ENCODE measurements around the gene STARD7. TPM values are rescaled to one million over a fixed set of nuclear protein-coding genes. Genes with fewer than 3 reads are reported as not detected.

STARD7 gene
- total RNA-seq, 3 donors from 2014 or later = 241 to 281 (median 267) TPM

DNA sequence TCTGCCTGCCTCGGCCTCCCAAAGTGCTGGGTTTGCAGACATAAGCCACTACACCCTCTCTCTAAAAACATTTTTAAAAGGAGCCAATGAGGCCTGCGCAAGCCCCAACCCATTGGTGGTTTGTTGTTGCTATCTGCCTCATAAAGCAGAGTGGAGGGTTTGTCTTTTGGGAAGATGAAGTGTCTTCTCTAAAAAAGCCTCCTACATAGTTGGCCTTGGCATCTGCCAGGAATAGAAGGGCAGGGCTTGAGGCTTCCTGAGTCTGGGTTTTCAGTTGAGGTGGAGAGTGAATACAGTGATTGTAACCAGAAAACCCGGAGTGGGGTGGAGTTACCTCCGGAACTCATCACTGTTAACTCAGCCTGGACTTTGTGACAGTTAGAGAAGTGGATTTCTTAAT, 5.9 kb upstream of the STARD7 start:
- no peak for ATAC-seq
- H3K9me3 Mint-ChIP-seq = no peaks in the 10 kb centered on the region
- H3K4me1 Mint-ChIP-seq (ENCODE audit: low read depth) = peaks cover 7% of the 10 kb centered on the region
- no peak overlapping the region for H3K4me3 Mint-ChIP-seq
- DNase-seq = no peak
- H3K36me3 Mint-ChIP-seq (ENCODE audit: insufficient read depth) = no peaks in the 10 kb centered on the region
- H3K27me3 Mint-ChIP-seq (ENCODE audit: low read depth) = no peaks in the 10 kb centered on the region

DNA sequence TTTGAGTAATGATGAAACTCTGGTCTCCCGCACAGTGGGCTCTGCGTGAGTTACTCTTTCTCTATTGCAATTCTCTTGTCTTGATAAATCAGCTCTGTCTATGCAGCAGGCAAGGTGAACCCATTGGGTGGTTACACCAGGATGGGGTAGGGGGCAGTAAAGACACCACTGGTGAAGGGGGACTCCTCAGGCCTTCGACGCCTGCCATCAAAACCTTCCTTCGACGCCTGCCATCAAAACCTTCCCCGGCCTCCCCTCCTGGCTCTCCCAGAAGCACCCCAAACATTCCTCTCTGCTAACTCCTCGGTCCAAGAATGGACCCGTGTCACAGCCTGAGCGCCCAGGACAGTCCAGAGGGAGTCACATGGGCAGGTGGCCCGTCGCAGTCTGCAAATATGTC, 4.8 kb upstream of the STARD7 start:
- Mint-ChIP-seq H3K4me1 (ENCODE audit: low read depth) (peaks cover 14% of the 10 kb centered on the region), H3K36me3 (ENCODE audit: insufficient read depth) (no peaks in the 10 kb centered on the region), H3K27me3 (ENCODE audit: low read depth) (no peaks in the 10 kb centered on the region), H3K9me3 (no peaks in the 10 kb centered on the region), H3K4me3 (no peak overlapping the region)
- DNase-seq (no peak), ATAC-seq (no peak)

DNA sequence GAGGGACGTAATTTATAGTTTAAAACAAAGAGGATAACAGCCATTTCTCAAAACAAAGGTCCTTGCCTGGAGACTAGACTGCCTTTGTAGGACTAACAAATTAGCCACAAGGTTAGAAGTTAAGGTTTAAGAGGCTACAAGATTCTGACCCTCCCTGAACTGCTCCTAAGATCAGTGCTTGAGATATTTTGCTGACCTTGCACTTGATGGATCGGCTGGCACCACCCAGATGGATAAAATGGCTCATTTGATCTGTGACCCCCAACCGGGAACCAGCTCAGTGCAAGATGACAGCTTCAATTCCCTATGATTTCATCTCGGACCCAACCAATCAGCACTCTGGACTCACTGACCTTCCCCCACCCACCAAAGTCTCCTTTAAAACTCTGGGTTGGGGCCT, 3.7 kb upstream of the STARD7 start:
- Mint-ChIP-seq H3K4me3 (no peak overlapping the region), H3K4me1 (ENCODE audit: low read depth) (peaks cover 14% of the 10 kb centered on the region), H3K36me3 (ENCODE audit: insufficient read depth) (no peaks in the 10 kb centered on the region), H3K9me3 (no peaks in the 10 kb centered on the region), H3K27me3 (ENCODE audit: low read depth) (no peaks in the 10 kb centered on the region)
- no peak for ATAC-seq
- DNase-seq = no peak

DNA sequence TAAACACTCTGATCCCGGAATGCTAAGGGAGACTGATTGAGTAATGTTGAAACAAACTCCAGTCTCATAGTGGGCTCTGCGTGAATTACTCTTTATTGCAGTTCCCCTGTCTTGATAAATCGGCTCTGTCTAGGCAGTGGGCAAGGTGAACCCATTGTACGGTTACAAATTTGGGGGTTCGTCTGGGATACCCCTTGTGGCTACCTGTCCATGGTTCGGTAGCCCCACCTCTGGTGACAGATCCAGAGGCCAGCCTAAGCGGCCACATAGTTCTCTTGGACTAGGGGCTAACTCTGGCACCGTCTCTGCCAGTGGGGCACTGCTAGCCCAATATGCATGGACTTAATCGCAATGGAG, 1.1 kb upstream of the STARD7 start:
- peak overlapping the region; percentile 88 for H3K4me3 Mint-ChIP-seq
- ATAC-seq (no peak), DNase-seq (no peak)
- no peaks in the 10 kb centered on the region for H3K9me3 Mint-ChIP-seq
- peaks cover 14% of the 10 kb centered on the region for H3K36me3 Mint-ChIP-seq (ENCODE audit: insufficient read depth)
- no peaks in the 10 kb centered on the region for H3K27me3 Mint-ChIP-seq (ENCODE audit: low read depth)
- H3K4me1 Mint-ChIP-seq (ENCODE audit: low read depth) = peaks cover 38% of the 10 kb centered on the region

DNA sequence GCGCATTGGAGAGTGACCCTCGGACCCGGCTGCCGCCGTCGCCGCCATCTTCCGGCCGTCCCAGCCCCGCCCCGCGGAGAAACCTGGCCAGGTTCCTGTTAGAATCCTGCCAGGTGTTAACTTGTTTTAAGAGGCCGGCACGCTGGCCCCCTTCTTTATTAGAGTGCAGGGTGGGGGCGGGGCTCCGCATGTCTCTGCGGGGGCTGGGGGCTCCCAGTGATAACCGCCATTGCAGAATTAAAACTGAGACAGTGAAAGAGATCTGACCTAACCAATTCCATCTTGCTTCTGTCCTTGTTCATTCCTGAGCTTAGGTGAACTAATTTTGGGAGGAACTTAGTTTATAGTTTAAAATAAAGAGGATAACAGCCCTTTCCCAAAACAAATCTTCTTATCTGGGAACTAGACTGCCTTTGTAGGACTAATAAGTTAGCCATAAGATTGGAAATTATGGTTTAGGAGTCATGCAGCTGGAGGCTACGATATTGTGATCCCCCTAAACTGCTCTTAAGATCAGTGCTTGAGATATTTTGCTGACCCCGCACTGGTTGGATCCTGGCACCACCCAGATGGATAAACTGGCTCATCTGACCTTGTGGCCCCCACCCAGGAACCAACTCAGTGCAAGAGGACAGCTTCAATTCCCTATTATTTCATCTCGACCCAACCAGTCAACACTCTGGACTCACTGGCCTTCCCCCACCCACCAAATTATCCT, 543 bp upstream of the STARD7 start:
- peak overlapping the region; percentile 88 for H3K4me3 Mint-ChIP-seq
- H3K9me3 Mint-ChIP-seq = no peaks in the 10 kb centered on the region
- no peaks in the 10 kb centered on the region for H3K27me3 Mint-ChIP-seq (ENCODE audit: low read depth)
- H3K36me3 Mint-ChIP-seq (ENCODE audit: insufficient read depth) = peaks cover 14% of the 10 kb centered on the region
- peak in 1 of 2 donors; percentile 4 for ATAC-seq
- H3K4me1 Mint-ChIP-seq (ENCODE audit: low read depth) = peaks cover 43% of the 10 kb centered on the region
- DNase-seq = no peak

DNA sequence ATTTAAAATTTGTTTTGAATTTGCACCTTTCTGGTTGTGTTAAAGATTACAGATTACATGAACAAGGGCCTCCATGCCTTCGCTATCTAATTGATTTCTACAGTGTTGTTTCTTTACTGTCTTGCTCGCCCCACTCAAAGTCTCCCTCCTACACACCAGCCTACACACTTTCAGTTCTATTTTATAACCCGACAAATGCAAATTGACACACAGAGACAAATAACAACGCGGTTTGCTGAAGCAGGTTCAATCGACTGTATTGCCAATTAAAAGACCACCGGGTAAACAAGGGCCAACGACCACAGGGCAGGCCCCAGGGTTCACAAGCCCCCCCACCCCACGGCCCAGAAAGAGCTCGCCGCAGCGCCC, 869 bp downstream of the STARD7 start:
- Mint-ChIP-seq H3K9me3 (no peaks in the 10 kb centered on the region), H3K36me3 (ENCODE audit: insufficient read depth) (peaks cover 21% of the 10 kb centered on the region), H3K4me3 (peak overlapping the region; percentile 88), H3K4me1 (ENCODE audit: low read depth) (peaks cover 57% of the 10 kb centered on the region), H3K27me3 (ENCODE audit: low read depth) (no peaks in the 10 kb centered on the region)
- peak; percentile 1 for ATAC-seq
- no peak for DNase-seq

DNA sequence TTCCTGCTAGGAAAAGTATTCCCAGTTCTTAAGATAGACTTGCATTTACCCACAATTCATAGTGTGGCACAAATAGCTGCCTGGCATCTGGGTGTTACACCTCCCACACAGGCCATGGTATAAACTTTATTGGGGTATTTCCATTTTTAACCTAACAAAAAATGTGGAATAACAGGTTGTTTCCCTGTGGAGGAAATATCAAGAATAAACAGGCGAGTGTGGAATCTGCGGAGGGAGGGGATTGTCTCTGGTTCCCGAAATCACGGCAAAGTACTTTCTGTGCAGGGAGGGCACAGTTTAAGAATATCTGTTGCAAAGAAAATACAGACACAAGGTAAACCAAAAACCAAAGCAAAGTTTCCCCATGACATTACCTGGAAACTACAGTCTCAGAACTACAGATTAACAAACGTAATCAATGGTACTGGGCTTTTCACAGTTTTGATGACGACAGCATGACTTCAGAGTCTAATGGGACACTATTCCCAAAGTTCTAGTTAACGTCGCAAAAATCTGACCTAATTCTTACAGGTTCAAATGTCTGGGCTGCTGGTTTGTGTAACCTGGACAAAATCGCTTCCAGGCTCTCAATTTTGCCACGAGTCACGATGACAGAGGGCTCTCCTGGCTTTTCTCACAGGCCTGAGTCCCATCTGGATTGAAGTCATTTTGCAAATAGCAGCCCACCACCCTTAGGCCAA, 1.4 kb downstream of the STARD7 start:
- H3K9me3 Mint-ChIP-seq = no peaks in the 10 kb centered on the region
- peaks cover 21% of the 10 kb centered on the region for H3K36me3 Mint-ChIP-seq (ENCODE audit: insufficient read depth)
- peaks cover 62% of the 10 kb centered on the region for H3K4me1 Mint-ChIP-seq (ENCODE audit: low read depth)
- H3K4me3 Mint-ChIP-seq = peak overlapping the region; percentile 88
- ATAC-seq (no peak), DNase-seq (no peak)
- no peaks in the 10 kb centered on the region for H3K27me3 Mint-ChIP-seq (ENCODE audit: low read depth)

DNA sequence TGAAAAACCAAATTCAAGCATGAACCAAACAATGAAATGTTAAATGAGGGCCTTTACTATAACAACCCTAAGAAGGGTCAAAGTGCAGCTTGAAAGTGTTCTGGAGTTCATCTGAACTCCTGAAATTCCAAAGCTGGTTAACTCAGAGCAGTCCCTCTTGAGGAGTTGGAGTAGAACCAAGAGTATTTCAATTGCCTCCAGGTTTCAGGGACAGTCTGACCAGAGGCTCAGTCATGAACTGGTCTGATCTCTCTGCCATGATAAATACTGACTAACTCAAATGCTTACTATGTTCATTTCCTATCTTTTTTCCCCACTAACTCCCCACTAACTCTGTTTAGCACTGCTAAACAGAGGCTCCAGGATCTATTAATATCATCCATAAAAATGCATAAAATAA, 2.7 kb downstream of the STARD7 start:
- Mint-ChIP-seq H3K4me1 (ENCODE audit: low read depth) (peaks cover 71% of the 10 kb centered on the region), H3K9me3 (no peaks in the 10 kb centered on the region), H3K4me3 (peak overlapping the region; percentile 88), H3K36me3 (ENCODE audit: insufficient read depth) (peaks cover 21% of the 10 kb centered on the region), H3K27me3 (ENCODE audit: low read depth) (no peaks in the 10 kb centered on the region)
- DNase-seq = no peak
- ATAC-seq = no peak

DNA sequence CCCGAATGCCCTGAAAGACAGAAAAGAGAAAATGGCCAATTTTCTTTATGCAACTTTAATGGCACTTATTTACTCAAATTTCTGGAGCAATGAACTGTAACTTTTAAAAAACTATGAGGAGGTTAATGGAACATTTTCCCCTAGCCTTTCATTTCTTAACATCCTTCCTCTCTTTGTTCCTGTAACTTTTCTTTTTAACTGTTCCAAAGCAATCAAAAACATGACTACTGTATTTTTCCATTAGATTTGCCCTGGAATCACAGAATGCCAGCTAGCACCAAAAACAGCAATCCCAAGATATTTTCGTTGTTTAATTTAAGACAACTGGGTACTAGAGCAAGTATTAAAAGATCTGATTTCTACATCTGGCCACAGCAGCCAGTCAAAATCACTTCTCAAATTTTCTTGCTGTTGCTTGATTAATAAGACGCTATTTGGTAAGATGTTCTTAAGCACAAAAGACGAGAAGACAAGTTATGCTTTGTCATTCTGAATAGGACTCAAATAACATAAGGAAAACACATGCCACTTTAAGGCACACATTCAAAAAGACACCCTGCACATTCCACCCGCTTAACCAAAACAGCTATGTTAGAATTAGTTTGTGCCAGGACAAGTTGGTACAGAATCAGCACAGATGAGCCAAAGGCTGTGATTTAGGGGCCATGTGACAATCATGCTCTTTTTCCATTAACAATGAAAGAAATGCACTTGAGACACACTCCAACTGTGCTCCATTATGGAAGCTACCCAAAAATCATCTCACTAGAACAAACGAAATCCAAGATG, 3.6 kb downstream of the STARD7 start:
- no peak for ATAC-seq
- peak overlapping the region; percentile 88 for H3K4me3 Mint-ChIP-seq

DNA sequence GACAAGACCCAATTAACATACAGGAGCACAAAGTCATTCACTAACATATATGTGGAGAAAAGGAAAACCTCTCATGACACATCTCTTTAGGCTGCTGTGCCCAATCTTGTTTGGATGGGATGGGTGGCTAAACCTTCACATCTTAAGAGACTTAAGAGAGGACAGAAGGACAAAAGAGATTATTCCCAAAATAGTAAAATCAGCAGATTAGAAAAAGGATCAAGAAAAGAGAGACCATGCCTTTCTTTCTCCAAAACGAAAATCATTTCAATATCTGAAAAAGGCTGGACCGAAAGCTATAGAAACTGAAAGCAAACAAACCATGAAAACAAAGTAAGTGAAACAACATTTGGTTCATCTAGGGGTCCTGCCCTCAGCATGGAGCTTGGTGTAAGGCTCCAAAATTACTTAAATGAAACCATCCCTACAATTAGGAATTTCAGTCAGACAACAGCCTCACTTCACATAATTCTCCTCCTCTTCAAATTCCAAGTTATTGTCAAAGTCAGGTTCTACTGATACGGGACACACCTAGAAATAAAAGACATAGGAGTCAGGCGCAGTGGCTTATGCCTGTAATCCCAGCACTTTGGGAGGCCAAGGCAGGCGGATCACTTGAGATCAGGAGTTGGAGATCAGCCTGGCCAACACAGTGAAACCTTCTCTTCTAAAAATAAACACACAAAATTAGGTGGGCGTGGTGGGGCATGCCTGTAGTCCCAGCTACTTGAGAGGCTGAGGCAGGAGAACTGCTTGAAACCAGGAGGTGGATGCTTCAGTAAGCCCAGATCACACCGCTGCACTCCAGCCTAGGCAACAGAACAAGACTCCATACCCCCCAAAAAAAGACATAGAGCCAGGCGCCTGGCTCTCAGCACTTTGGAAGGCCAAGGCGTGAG, 5.2 kb downstream of the STARD7 start:
- ATAC-seq (no peak), DNase-seq (no peak)
- peaks cover 25% of the 10 kb centered on the region for H3K36me3 Mint-ChIP-seq (ENCODE audit: insufficient read depth)
- peak overlapping the region; percentile 73 for H3K4me3 Mint-ChIP-seq
- H3K4me1 Mint-ChIP-seq (ENCODE audit: low read depth) = peaks cover 81% of the 10 kb centered on the region
- no peaks in the 10 kb centered on the region for H3K27me3 Mint-ChIP-seq (ENCODE audit: low read depth)
- no peaks in the 10 kb centered on the region for H3K9me3 Mint-ChIP-seq

More for the DNA sequence above, 3.6 kb downstream of the STARD7 start:
- no peak for DNase-seq
- no peaks in the 10 kb centered on the region for H3K27me3 Mint-ChIP-seq (ENCODE audit: low read depth)
- H3K4me1 Mint-ChIP-seq (ENCODE audit: low read depth) = peaks cover 74% of the 10 kb centered on the region
- H3K36me3 Mint-ChIP-seq (ENCODE audit: insufficient read depth) = peaks cover 21% of the 10 kb centered on the region
- H3K9me3 Mint-ChIP-seq = no peaks in the 10 kb centered on the region

DNA sequence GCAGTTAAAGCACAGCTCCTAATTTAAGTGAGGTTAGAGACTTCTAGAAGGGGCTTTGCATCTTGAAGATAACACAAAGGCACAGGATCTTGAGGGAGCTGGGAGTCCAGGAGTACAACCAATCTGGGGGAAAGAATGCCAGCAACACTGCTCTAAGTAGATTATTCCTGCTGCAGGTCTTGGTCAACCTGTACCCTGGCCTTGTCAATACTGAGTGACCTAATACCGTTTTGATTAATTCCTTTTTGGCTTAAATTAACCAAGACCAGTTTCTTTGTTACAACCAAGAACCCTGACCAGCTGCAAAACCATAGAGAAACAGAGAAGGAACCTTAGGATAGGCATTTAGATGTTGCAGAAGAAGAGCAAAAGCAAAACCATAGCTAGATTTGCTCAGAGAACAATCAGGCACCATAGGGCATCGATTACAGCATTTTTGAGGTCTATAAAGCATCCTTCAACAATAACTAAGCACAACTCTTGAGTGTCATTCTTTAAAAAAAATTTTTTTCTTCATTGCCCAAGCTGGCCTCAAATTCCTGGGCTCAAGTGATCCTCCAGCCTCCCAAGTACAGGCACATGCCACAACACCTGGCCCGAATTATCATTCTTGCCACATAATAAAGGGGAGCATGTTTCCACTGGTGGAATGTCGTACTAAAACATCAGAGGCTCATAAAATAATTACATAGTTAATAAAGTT, 6.3 kb downstream of the STARD7 start:
- Mint-ChIP-seq H3K4me3 (no peak overlapping the region), H3K4me1 (ENCODE audit: low read depth) (peaks cover 83% of the 10 kb centered on the region), H3K27me3 (ENCODE audit: low read depth) (no peaks in the 10 kb centered on the region), H3K36me3 (ENCODE audit: insufficient read depth) (peaks cover 29% of the 10 kb centered on the region), H3K9me3 (no peaks in the 10 kb centered on the region)
- no peak for ATAC-seq
- no peak for DNase-seq

DNA sequence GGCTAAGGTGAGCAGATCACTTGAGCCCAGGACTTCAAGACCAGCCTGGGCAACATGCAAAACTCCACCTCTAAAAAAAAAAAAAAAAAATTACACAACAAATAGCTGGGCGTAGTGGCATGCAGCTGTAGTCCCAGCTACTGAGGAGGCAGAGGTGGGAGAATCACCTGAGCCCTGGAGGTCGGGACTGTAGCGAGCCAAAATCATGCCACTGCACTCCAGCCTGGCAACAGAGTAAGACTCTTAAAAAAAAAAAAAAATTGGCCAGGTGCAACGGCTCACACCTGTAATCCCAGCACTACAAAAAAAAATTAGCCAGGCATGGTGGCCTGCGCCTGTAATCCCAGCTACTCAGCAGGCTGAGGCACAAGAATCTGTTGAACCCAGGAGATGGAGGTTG, 7.3 kb downstream of the STARD7 start:
- peaks cover 76% of the 10 kb centered on the region for H3K4me1 Mint-ChIP-seq (ENCODE audit: low read depth)
- H3K27me3 Mint-ChIP-seq (ENCODE audit: low read depth) = no peaks in the 10 kb centered on the region
- no peak for ATAC-seq
- no peak for DNase-seq
- H3K36me3 Mint-ChIP-seq (ENCODE audit: insufficient read depth) = peaks cover 26% of the 10 kb centered on the region
- H3K4me3 Mint-ChIP-seq = no peak overlapping the region
- H3K9me3 Mint-ChIP-seq = no peaks in the 10 kb centered on the region

DNA sequence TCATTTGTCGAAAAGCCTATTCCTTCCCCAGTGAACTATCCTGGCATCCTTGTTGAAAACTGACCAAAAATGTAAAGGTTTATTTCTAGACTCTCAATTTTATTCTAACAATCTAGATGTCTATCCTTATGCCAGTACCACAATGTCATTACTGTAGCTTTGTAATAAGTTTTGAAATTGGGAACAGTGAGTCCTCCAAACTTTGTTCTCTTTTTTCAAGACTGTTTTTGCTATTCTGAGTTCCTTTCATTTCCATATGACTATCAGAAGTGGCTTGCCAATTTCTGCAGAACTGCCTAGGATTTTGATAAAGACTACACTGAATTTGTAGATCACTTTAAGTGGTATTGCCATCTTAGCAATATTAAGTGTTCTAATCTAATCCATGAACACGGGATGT, 9.7 kb downstream of the STARD7 start:
- no peak for DNase-seq
- Mint-ChIP-seq H3K36me3 (ENCODE audit: insufficient read depth) (peaks cover 28% of the 10 kb centered on the region), H3K9me3 (no peaks in the 10 kb centered on the region), H3K4me1 (ENCODE audit: low read depth) (peaks cover 58% of the 10 kb centered on the region), H3K27me3 (ENCODE audit: low read depth) (no peaks in the 10 kb centered on the region), H3K4me3 (no peak overlapping the region)
- ATAC-seq = no peak
